ENCODE results near the gene TNNI2.
"Not testable (repeated sequence)": the region's sequence is repeated elsewhere in the genome, so short reads cannot be mapped to it uniquely, and the experiment has no call there.

TNNI2 gene

GRCh38 chr11:1873813-1874150 is 35.0 kb downstream of the TNNI2 start:
- not testable (repeated sequence) for DNase-seq (ENCODE audit: low read depth, low spot score)

- DNase-seq (ENCODE audit: low read depth, low spot score) = not testable (repeated sequence)
Measured at GRCh38 chr11:1874441-1875092, 35.8 kb downstream of the TNNI2 start.

- no peak for DNase-seq (ENCODE audit: low read depth, low spot score)
Measured at GRCh38 chr11:1875093-1875850, 36.5 kb downstream of the TNNI2 start.

- not testable (repeated sequence) for DNase-seq (ENCODE audit: low read depth, low spot score)
Measured at GRCh38 chr11:1875851-1876301, 37.1 kb downstream of the TNNI2 start.

GRCh38 chr11:1876361-1877063 is 37.7 kb downstream of the TNNI2 start:
- DNase-seq (ENCODE audit: low read depth, low spot score) = no peak

- DNase-seq (ENCODE audit: low read depth, low spot score) = no peak
Measured at GRCh38 chr11:1877211-1878136, 38.7 kb downstream of the TNNI2 start.

GRCh38 chr11:1878137-1879031 is 39.6 kb downstream of the TNNI2 start:
- no peak for DNase-seq (ENCODE audit: low read depth, low spot score)

GRCh38 chr11:1879342-1879940 is 40.7 kb downstream of the TNNI2 start:
- no peak for DNase-seq (ENCODE audit: low read depth, low spot score)

GRCh38 chr11:1879941-1880720 is 41.4 kb downstream of the TNNI2 start:
- DNase-seq (ENCODE audit: low read depth, low spot score) = no peak

GRCh38 chr11:1880746-1881441 is 42.1 kb downstream of the TNNI2 start:
- DNase-seq (ENCODE audit: low read depth, low spot score) = no peak

- DNase-seq (ENCODE audit: low read depth, low spot score) = no peak
Measured at GRCh38 chr11:1881442-1882264, 42.9 kb downstream of the TNNI2 start.

- no peak for DNase-seq (ENCODE audit: low read depth, low spot score)
Measured at GRCh38 chr11:1882265-1883238, 43.8 kb downstream of the TNNI2 start.

GRCh38 chr11:1883346-1884302 is 44.8 kb downstream of the TNNI2 start:
- no peak for DNase-seq (ENCODE audit: low read depth, low spot score)

- DNase-seq (ENCODE audit: low read depth, low spot score) = no peak
Measured at GRCh38 chr11:1884303-1884700, 45.5 kb downstream of the TNNI2 start.

- not testable (repeated sequence) for DNase-seq (ENCODE audit: low read depth, low spot score)
Measured at GRCh38 chr11:1886551-1886950, 47.8 kb downstream of the TNNI2 start.

Data from iPS DF 19.7 (cell line).